GM12878 (cell line): Measurements from ENCODE around the gene UROD. TPM values are rescaled to one million over a fixed set of nuclear protein-coding genes. Genes with fewer than 3 reads are reported as not detected.
"Not testable (repeated sequence)": the region's sequence is repeated elsewhere in the genome, so short reads cannot be mapped to it uniquely, and the experiment has no call there.

Source experiments
- ATAC-seq: fragments of 200-7000 bp; cut with Tn5 transposase; 3 replicates; pipeline ENCODE4 v1.9.1; 2020; ENCODE audit warnings: mild to moderate bottlenecking, moderate library complexity
- BruUV-seq: library from RNA; stranded (reverse); fragments of 400-500 nt; replicated peaks from 2 replicates; lab custom pipeline; 2021; lab: Mats Ljungman, UMichigan
- CTCF ChIA-PET: fragments of 300-600 bp; sonication (Branson Sonifier 250); formaldehyde crosslinking; extraction: SDS; loops from one replicate; lab custom pipeline; 2021; ENCODE audit warnings: inconsistent platforms; lab: Yijun Ruan, JAX
- POLR2A ChIA-PET: fragments of 350-600 bp; formaldehyde crosslinking; extraction: SDS; loops from one replicate; lab custom pipeline; 2021; ENCODE audit warnings: inconsistent platforms; lab: Charles Lee
- RAD21 ChIA-PET: fragments of 300-600 bp; sonication (Branson Sonifier 250); formaldehyde crosslinking; loops from one replicate; lab custom pipeline; 2023; ENCODE audit warnings: antibody characterized with exemption; ENCODE audit not compliant: unreplicated experiment; lab: Charles Lee
- SMC1A ChIA-PET: fragments of 300-600 bp; sonication (Branson Sonifier 250); formaldehyde crosslinking; loops from one replicate; lab custom pipeline; 2023; ENCODE audit not compliant: unreplicated experiment, uncharacterized antibody; lab: Charles Lee
- DNase-seq: peaks from one replicate; pipeline ENCODE4 v3.0.0-alpha.2; 2011; ENCODE audit warnings: low read depth, low spot score
- FAIRE-seq: peaks from 3 replicates; lab custom pipeline; 2011; peaks lifted over from hg19 to GRCh38; lab: Jason Lieb, UNC
- H2AFZ ChIP-seq: 2 replicates; pipeline ENCODE4 v1.6.0; 2011; ENCODE audit warnings: low read depth, low read length, control low read depth; ENCODE audit not compliant: control insufficient read depth
- H3K27ac ChIP-seq: 2 replicates; pipeline ENCODE4 v1.5.1; 2011; ENCODE audit warnings: control low read depth; ENCODE audit not compliant: control insufficient read depth, insufficient read depth
- H3K27me3 ChIP-seq, 2 experiments: replicated peaks in 1 of 2; 2 replicates each; pipeline versions ENCODE4 v1.6.0 to v1.6.1; 2011; ENCODE audit warnings: low read length in 1 of 2; ENCODE audit not compliant: control insufficient read depth in 2 of 2, insufficient read depth in 2 of 2
- H3K36me3 ChIP-seq, 2 experiments: 2 replicates each; pipeline ENCODE4 v1.5.1; 2011; ENCODE audit warnings: low read length in 1 of 2; ENCODE audit not compliant: control insufficient read depth in 2 of 2, insufficient read depth in 2 of 2
- H3K4me1 ChIP-seq: 2 replicates; pipeline ENCODE4 v1.6.1; 2011; ENCODE audit warnings: mild to moderate bottlenecking, low read length, moderate library complexity, mixed read lengths; ENCODE audit not compliant: control insufficient read depth, insufficient read depth
- H3K4me2 ChIP-seq: 2 replicates; pipeline ENCODE4 v1.6.0; 2011; ENCODE audit warnings: control low read depth; ENCODE audit not compliant: control insufficient read depth, insufficient read depth
- H3K4me3 ChIP-seq: fragments of 200-600 bp; sonication (generic); 2 replicates; pipeline ENCODE4 v1.5.1; 2016
- H3K79me2 ChIP-seq: 2 replicates; pipeline ENCODE4 v1.6.0; 2011; ENCODE audit warnings: low read length; ENCODE audit not compliant: control insufficient read depth, insufficient read depth
- H3K9ac ChIP-seq: 2 replicates; pipeline ENCODE4 v1.8.0; 2011; ENCODE audit warnings: low read length, control low read depth, mixed read lengths; ENCODE audit not compliant: control insufficient read depth, insufficient read depth
- H3K9me3 ChIP-seq: replicated peaks from 3 replicates; pipeline ENCODE4 v1.5.1; 2011; ENCODE audit warnings: mild to moderate bottlenecking, low read length; ENCODE audit not compliant: control insufficient read depth, insufficient read depth
- H4K20me1 ChIP-seq: 2 replicates; pipeline ENCODE4 v1.6.0; 2011; ENCODE audit not compliant: control insufficient read depth, insufficient read depth
- CHD2 ChIP-seq: IDR thresholded peaks from 2 replicates; pipeline ENCODE4 v1.6.1; 2011; ENCODE audit warnings: low read depth, low read length, improper control_type of control experiment, borderline replicate concordance
- REST ChIP-seq: IDR thresholded peaks from 2 replicates; pipeline ENCODE4 v1.6.1; 2012; ENCODE audit warnings: mild to moderate bottlenecking, low read depth, low read length
- WGBS: methylation state at CpG from one replicate; pipeline ENCODE4 v1.1.6; 2016; ENCODE audit warnings: low lambda C conversion rate; ENCODE audit not compliant: insufficient replicate concordance, insufficient coverage; ENCODE audit errors: missing lambda C conversion rate; 5-methylcytosine and 5-hydroxymethylcytosine counted together
- in situ Hi-C: fragments of 300-500 bp; cut with MboI; formaldehyde crosslinking; loops from 9 replicates; pipeline ENCODE4 v1.14.3; 2018; ENCODE audit warnings: mixed read lengths
- intact Hi-C: fragments of 100-400 bp; cut with micrococcal nuclease; formaldehyde crosslinking; loops from one replicate; pipeline ENCODE4 v1.14.2; 2022; ENCODE audit not compliant: unreplicated experiment
- polyA plus RNA-seq, 11 experiments: library from polyadenylated mRNA; depleted of rRNA in 4 of 11; unstranded in 6 of 11; stranded (reverse) in 5 of 11; fragments of >200 nt; fragmentation: Nextera tagmentation in 4 of 11; fragmentation: Illumina TruSeq in 1 of 11; extraction: Ambion mirVana in 4 of 11; extraction: Trizol in 1 of 11; gene quantifications; 1 replicate in 1 of 11; 2 replicates in 10 of 11; pipeline versions ENCODE4 v1.2.1 to v1.2.3, GENCODE V29; 2011 to 2016; ENCODE audit warnings: inconsistent platforms in 2 of 11, missing spikeins in 2 of 11, low read depth in 1 of 11
- total RNA-seq, 4 experiments: library from RNA; depleted of rRNA in 3 of 4; stranded (reverse); fragments of >200 nt in 3 of 4; fragmentation: Illumina TruSeq in 1 of 4; extraction: Trizol in 1 of 4; gene quantifications; 2 replicates each; pipeline versions ENCODE4 v1.2.1 to v1.2.3, GENCODE V29; 2013 to 2021

The UROD gene
- total and polyA plus RNA-seq, 10 of the 15 experiments (the other 5 are each of a cell fraction or from before 2014, with no cell fraction given) = 65.8 to 330 (median 102) TPM

- no peak for TF ChIP-seq REST
- TF ChIP-seq CHD2 = no peak
- TF ChIP-seq, all 136 proteins: peak for 0
Measured at GRCh38 chr1:44976252-44976651, 35.8 kb upstream of the UROD start (continued).

- RAD21 ChIA-PET, H3K36me3 ChIP-seq, CTCF ChIA-PET, H3K27me3 ChIP-seq, ATAC-seq, POLR2A ChIA-PET, H3K79me2 ChIP-seq, DNase-seq, H2AFZ ChIP-seq, SMC1A ChIA-PET, FAIRE-seq, H3K27ac ChIP-seq, in situ Hi-C loops, intact Hi-C loops, BruUV-seq, H3K4me2 ChIP-seq, H3K9ac ChIP-seq, H4K20me1 ChIP-seq, H3K4me1 ChIP-seq, H3K9me3 ChIP-seq, H3K4me3 ChIP-seq: not testable (repeated sequence)
- WGBS = 92% methylated on average over 4 of the region's 4 CpGs
Measured at GRCh38 chr1:44977372-44977771, 34.7 kb upstream of the UROD start.
